Cerebellar nuclear complex (tissue), 1 donor: ENCODE measurements around the gene CORO1A.
"Not testable (repeated sequence)": the region's sequence is repeated elsewhere in the genome, so short reads cannot be mapped to it uniquely, and the experiment has no call there.

Experiments
- DNase-seq, 2 experiments: peaks; one replicate each; lab custom pipeline; 2025; lab: John Stamatoyannopoulos, UW

CORO1A gene

GRCh38 chr16:30183233-30184095, at the start of gene CORO1A:
CORO1A (plus strand) TSS chr16:30183602; CDS start chr16:30185210, 1,608 bp downstream.
- DNase-seq, result peak in 1 of 2 experiments; percentile 59

- no peak for DNase-seq
Measured at GRCh38 chr16:30136971-30137605, 46.3 kb upstream of the CORO1A start.

GRCh38 chr16:30137897-30138296, 45.5 kb upstream of the CORO1A start:
- no peak for DNase-seq

GRCh38 chr16:30139583-30140481, 43.6 kb upstream of the CORO1A start:
- no peak for DNase-seq

- no peak for DNase-seq
Measured at GRCh38 chr16:30141750-30142149, 41.7 kb upstream of the CORO1A start.

GRCh38 chr16:30142672-30143346, 40.6 kb upstream of the CORO1A start:
- no peak for DNase-seq

GRCh38 chr16:30143347-30143702, 40.1 kb upstream of the CORO1A start:
- DNase-seq, result no peak

- no peak for DNase-seq
Measured at GRCh38 chr16:30144017-30144416, 39.4 kb upstream of the CORO1A start.

GRCh38 chr16:30144917-30145316, 38.5 kb upstream of the CORO1A start:
- no peak for DNase-seq

GRCh38 chr16:30145657-30146056, 37.7 kb upstream of the CORO1A start:
- no peak for DNase-seq

GRCh38 chr16:30147843-30148510, 35.4 kb upstream of the CORO1A start:
- no peak for DNase-seq

GRCh38 chr16:30149250-30149930, 34.0 kb upstream of the CORO1A start:
- DNase-seq, result no peak

- no peak for DNase-seq
Measured at GRCh38 chr16:30151091-30151490, 32.3 kb upstream of the CORO1A start.

- no peak for DNase-seq
Measured at GRCh38 chr16:30152517-30152916, 30.9 kb upstream of the CORO1A start.

GRCh38 chr16:30155188-30155587, 28.2 kb upstream of the CORO1A start:
- no peak for DNase-seq

GRCh38 chr16:30157214-30157613, 26.2 kb upstream of the CORO1A start:
- DNase-seq, result no peak

- no peak for DNase-seq
Measured at GRCh38 chr16:30163538-30163937, 19.9 kb upstream of the CORO1A start.

- DNase-seq, result no peak
Measured at GRCh38 chr16:30166202-30166902, 17.1 kb upstream of the CORO1A start.

GRCh38 chr16:30168746-30169145, 14.7 kb upstream of the CORO1A start:
- not testable (repeated sequence) for DNase-seq

GRCh38 chr16:30169416-30169815, 14.0 kb upstream of the CORO1A start:
- not testable (repeated sequence) for DNase-seq
